RPMI7951 (cell line): ENCODE results near the gene SLIT1. TPM values are rescaled to one million over a fixed set of nuclear protein-coding genes. Genes with fewer than 3 reads are reported as not detected.
"Not testable (repeated sequence)": the region's sequence is repeated elsewhere in the genome, so short reads cannot be mapped to it uniquely, and the experiment has no call there.

Experiments used
- DNase-seq: peaks from one replicate; pipeline ENCODE4 v3.0.0-alpha.2; 2012; ENCODE audit warnings: low read depth
- total RNA-seq: library from RNA; depleted of rRNA; stranded (reverse); fragments of >200 nt; shearing (Covaris generic); gene quantifications from 2 replicates; pipeline ENCODE4 v1.2.3, GENCODE V29; 2014

The SLIT1 gene
- total RNA-seq, 1 experiment from 2014 or later, result 0.12 TPM

GRCh38 chr10:97082575-97082974 lies 103.2 kb downstream of the SLIT1 start:
- DNase-seq, result not testable (repeated sequence)

- DNase-seq, result peak; percentile 40
Observed at GRCh38 chr10:97081621-97082235, 104.0 kb downstream of the SLIT1 start.

DNA sequence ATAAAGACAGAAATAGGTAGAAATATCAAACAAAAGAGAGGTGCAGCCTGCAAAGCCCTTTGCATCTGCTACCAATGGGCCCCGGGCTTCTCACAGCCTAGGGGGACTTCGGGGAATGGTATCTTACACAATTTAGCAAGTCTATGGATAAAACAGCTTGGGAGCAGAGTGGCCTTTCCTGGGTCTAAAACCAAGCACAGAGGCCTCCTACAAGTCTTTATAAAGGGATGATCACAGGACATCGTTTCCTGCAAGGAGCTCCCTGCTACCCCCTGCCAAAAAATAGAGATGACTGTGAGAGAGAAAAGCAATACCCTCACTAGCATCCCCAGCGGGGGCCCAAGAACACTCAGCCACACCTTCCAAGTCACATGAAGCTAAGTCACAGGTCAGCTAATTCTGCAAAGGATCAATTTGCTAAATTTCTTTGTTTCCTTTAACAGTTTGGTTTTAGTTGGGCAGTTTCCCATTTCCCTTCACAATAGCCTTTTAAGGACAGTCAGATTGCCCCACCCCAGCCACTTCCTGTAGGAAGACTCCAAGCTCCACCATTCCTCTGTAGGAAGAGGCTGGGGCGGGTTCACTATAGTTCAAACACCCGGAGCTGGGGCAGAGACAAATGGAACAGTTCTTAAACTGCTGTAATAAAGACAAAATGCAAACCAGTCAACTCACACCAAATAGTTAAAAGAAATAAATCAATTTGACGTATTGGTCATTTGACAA lies 105.5 kb downstream of the SLIT1 start:
- no peak for DNase-seq

GRCh38 chr10:97079448-97079847 lies 106.3 kb downstream of the SLIT1 start:
- DNase-seq, result no peak

- no peak for DNase-seq
Observed at GRCh38 chr10:97078938-97079445, 106.8 kb downstream of the SLIT1 start.

DNA sequence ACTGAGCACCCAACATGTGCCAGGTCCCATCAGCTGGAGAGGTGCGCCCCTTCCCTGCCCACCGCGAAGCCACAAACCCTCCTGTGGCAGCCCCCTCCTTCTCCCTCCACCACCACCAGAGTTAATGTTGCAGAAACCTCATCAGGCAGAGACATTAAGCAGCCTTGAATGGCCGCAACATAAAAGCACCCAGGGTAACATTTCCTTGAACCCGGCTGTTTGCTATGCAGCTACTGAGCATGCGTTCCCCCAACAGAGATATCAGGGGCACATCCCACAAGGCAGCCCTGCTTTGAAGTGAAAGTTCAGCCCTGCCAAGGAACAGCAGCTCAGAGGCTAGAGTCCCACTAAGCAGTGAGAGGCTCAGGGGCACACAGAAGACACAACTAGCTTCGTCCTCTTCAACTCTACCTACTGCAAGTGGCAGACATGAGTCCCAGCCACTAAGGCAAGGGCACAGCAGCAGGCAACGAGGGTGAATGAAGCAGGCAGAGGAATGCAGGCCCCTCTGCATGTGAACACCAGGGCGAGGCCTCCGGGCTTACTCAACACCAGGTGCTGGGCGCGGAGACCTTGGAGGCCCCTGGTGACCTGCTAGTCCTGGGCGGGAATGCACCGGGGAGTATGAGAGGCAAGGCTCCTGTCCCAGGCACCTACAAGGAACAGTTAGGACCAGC lies 107.4 kb downstream of the SLIT1 start:
- DNase-seq, result no peak

GRCh38 chr10:97076781-97077180 lies 109.0 kb downstream of the SLIT1 start:
- no peak for DNase-seq

DNA sequence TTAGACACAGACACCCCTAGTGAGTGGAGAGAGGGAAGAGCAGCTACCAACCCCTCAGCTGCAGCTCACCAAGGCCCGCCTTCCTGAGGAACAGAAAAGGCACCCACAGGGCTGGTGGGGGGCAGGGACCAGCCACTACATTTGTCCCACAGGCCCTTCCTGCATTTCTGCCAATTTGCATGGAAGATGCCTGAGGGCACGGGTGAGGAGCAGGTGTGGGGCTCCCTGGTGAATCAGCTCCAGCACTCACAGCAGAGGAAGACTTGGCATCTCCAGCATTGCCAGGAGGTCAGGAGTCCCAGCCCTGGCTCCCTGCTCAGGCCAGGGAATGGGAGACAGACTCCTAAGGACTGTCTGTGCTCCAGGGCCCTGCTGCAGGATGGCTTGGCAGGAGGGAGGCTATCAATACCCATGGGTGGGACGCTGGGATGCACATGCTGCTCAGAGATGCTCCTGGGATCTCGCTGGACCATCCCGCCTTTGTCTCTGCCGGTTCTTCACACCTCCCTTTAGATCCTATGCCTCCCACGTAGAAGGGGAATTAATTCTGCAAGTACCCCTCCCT lies 109.7 kb downstream of the SLIT1 start:
- peak; percentile 5 for DNase-seq

DNA sequence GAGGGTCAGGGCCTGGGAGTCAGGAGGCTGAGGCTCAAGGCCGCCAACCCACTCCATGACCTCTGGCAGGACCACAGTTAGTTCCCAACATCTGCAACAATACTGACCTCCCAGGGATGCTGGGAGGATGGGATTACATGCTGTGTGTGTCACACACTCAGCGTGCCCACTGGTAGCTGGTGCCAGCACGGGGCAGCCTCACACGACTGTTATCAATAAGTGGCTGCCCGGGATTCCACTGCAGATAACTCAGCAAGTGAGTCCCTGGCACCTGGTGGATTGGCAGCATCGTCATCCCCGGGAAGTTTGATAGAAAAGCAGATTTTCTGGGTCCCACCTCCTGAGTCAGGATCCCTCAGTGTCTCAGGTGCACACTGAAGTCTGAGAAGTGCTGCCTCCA lies 110.3 kb downstream of the SLIT1 start:
- no peak for DNase-seq

- no peak for DNase-seq
Observed at GRCh38 chr10:97074256-97075145, 111.3 kb downstream of the SLIT1 start.

DNA sequence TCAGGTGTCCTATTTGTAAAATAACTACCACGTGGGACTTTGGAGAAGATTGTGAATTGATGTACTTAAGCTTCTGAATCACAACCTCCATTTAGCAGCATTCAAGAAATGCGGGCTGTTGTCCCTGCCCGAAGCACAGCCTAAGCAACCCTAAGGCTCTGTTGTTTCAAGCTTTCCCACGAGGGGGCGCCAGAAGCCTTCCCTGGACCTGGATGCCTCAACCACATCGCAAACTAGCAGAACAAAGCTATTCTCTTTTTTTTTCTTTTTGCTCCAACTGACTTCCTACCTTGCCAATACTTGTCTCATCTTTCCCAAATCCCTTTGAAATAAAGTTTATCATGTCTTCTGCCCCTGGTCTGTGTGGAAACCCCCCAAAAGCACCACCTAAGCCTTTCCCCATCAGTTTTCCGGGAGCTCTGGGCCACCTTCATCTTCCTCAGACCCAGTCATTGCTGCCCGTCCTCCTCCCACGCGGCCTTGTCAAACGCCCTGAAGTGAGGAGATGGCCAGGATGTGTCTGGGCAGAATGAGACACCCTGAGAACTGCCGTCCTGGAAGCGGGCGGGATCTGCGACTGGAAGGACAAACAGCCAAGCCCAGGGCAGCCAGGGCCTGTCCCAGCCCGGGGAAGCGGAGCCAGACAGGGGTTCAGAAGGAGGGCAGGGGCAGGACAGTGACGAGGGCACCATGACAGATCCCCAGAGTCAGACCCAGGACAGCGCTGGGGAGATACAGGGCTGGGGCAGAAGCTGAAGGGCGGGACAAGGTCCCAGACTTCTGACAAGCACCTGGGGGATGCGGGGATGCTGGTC lies 112.7 kb downstream of the SLIT1 start:
- DNase-seq, result peak; percentile 51

GRCh38 chr10:97071496-97071895 lies 114.3 kb downstream of the SLIT1 start:
- DNase-seq, result no peak

DNA sequence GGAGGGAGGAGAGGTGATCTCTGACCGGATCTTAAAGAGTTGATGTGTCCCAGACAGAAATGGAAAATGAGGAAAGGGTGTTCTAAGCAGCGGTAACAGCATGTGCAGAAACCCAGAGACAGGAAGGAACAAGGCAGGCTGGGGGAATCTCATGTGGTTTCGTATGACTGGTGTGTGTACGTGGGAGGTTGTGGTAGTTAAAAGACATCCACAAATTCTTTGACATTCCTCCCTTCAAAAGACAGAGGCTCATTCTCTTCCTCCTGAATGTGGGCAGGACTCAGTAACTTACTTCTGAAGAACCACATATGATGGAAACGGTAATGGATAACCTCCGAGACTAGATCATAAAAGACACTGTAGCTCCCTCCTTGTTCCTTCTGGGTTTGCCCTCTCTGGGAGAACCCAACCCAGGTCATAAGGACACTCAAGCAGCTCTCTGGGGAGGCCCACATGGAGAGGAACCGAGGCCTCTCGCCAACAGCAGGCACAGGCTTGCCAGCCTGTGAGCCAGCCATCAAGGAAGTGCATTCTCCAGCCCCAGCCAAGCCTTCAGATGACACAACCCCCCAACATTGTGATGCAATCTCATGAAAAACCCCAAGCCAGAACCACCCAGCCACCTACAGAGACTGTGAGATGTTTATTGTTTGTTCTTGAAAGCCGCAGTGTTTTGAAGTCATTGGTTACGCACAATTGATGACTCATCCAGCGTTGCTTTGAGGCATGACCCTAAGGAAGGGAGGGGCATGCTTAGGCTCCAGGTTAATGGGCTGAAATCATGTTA lies 116.0 kb downstream of the SLIT1 start:
- peak; percentile 40 for DNase-seq

DNA sequence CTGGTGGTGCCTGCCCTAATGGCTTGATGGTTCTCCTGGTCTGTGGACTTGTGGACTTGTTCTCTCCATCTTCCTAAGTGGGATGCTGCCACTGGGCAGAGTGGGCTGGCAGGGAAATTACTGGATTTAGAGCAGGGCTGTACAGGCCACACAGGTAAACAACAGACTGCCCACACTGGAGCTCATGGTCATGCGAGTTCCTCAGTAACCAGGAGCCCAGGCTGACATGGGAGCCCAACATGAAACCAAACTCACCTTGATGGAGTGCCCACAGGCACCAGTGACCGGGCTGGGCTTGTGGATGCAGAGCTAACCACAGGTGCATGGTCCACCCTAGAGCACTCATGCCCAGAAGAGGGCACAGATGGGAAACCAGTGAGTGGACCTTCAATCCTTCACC lies 116.7 kb downstream of the SLIT1 start:
- no peak for DNase-seq

DNA sequence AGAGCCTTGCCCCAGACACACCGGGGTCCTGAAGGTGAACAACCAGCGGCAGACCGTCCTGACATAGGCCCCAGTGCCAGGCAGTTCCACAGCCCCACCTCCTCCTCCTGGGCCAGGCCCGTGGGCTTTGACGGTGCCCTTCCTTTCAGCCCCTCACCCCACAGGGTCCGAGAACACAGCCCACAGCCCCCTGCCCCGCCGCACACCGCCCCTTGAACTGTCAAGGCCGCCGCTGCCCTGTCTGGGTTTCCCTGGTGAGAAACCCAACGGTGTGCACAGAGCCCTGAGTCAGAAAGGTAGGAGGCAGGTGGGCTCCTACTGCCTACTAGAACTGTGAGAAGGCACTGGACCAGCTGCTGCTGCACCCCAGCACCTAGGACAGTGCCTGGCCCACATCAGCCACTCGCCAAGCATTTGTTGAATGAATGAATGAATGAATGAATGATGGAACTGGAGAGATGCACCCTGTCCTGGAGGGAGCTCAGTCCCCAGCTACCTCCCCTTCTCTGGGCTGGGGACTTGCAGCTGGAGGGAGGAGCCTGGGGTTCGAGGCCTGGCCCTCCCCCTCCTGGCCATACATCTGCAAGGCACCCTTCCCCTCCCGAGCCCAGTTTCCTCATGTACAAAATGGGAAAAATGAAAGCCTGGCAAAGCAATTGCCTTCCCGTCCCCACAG lies 117.9 kb downstream of the SLIT1 start:
- DNase-seq, result no peak

DNA sequence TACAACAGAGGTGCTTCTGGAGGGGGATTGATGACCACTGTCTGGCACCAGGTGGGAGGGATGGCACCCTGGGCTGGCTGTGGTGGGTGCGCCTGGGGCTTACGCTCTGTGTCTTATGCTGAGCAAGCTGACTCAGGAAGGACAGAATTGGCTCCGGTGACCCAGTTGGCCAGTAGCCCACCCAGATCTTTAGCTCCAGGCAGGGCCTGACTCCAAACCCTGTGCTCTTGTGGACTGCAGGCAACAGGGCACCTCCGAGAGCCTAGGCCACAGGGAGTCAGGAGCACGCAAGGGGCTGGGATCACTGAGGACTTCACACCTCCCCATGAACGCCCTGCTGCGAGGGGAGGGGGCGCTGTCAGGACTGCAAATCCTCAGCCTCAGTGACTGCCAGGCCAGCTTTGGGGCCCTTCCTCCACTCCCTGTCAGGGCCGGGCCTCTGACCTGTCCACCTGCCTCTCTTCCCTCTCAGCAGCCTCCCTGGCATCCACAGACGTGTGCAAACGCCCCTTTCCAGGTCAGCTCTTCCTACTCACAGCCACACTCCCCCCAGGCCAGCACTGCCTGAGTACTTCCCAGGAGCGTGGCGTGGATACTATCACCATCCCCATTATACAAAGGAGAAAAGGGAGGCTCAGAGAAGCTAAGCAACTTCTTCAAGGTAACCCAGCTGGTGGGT lies 118.7 kb downstream of the SLIT1 start:
- no peak for DNase-seq

DNA sequence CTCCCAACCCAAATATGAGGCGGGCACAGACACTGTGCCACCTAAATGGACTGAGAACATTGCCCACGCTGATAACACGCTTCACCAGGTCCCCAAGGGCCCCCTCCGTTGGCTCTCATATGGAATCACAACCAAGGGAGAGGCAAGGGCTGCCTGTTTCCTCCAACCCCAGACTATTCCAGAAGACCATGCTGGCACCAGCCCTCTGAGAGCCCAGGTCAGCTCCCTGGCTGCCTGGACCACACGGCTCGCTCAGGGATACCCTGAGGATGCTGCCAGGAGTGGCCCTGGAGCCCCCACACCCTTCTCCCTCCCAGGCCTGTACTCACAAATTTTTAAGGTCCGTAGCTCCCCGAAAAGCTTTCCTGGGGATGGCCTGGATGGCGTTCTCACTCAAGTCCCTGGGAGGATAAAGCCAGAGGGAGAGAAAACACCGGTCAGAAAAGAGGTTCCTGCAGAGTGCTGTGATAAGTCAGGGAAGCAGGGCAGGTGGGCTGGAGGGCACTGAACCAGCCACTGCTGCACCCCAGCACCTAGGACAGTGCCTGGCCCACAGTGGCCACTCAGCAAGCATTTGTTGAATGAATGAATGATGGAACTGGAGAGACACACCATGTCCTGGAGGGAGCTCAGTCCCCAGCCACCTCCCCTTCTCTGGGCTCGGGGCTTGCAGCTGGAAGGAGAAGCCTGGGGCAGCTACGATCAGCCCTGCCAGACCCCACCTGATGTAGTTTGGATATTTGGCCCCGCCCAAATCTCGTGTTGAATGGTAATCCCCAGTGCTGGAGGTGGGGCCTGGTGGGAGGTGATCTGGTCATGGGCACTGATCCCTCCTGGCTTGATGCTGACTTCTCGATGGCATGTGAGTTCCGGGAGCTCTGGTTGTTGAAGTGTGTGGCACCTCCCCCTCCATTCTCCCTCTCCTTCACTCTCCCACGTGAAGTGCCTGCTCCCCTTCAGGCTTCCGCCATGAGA lies 119.8 kb downstream of the SLIT1 start:
- no peak for DNase-seq
